Upper lobe of left lung (tissue), 6 donors: Measurements from ENCODE around the gene PLEKHG4. TPM values are rescaled to one million over a fixed set of nuclear protein-coding genes. Genes with fewer than 3 reads are reported as not detected.

Experiments used
- ATAC-seq, 2 donors: fragments of 200-7000 bp; cut with Tn5 transposase; one replicate each; pipeline ENCODE4 v1.9.1; 2022; ENCODE audit warnings: mild to moderate bottlenecking in 2 of 2, moderate library complexity in 2 of 2; ENCODE audit not compliant: low FRiP score in 2 of 2
- DNase-seq, 2 donors: peaks; one replicate each; pipeline ENCODE4 v3.0.0-alpha.2; 2019 to 2020
- H3K27ac ChIP-seq, 4 donors: fragments of 200-600 bp; sonication (generic); one replicate each; pipeline ENCODE4 v1.5.1; 2016 to 2019
- H3K27me3 ChIP-seq, 4 donors: fragments of 200-600 bp; sonication (generic); one replicate each; pipeline ENCODE4 v1.5.1; 2017 to 2019
- H3K36me3 ChIP-seq, 4 donors: fragments of 200-600 bp; sonication (generic); one replicate each; pipeline ENCODE4 v1.5.1; 2016 to 2019
- H3K4me1 ChIP-seq, 4 donors: fragments of 200-600 bp; sonication (generic); one replicate each; pipeline ENCODE4 v1.5.1; 2018 to 2019
- H3K4me3 ChIP-seq, 4 donors: fragments of 200-600 bp; sonication (generic); one replicate each; pipeline ENCODE4 v1.5.1; 2017 to 2019; ENCODE audit warnings: mild to moderate bottlenecking in 2 of 4, moderate library complexity in 1 of 4
- H3K9me3 ChIP-seq, 4 donors: fragments of 200-600 bp; sonication (generic); one replicate each; pipeline ENCODE4 v1.5.1; 2018 to 2019
- CTCF ChIP-seq, 6 experiments: fragments of 450-650 bp in 4 of 6; fragments of 200-600 bp in 2 of 6; sonication (generic) in 2 of 6; IDR thresholded peaks; one replicate each; pipeline ENCODE4 v1.5.1; 2016 to 2019; ENCODE audit warnings: antibody characterized with exemption in 6 of 6
- EP300 ChIP-seq, 4 donors: sonication (generic); formaldehyde crosslinking; IDR thresholded peaks; one replicate each; pipeline ENCODE4 v1.5.1; 2017; ENCODE audit warnings: antibody characterized with exemption in 4 of 4, control low read depth in 2 of 4
- POLR2A ChIP-seq, 4 donors: fragments of 450-650 bp; IDR thresholded peaks; one replicate each; pipeline ENCODE4 v1.5.1; 2016 to 2017; ENCODE audit warnings: antibody characterized with exemption in 4 of 4, mild to moderate bottlenecking in 2 of 4
- POLR2AphosphoS5 ChIP-seq, 2 donors: sonication (generic); formaldehyde crosslinking; IDR thresholded peaks; one replicate each; pipeline ENCODE4 v1.5.1; 2017; ENCODE audit warnings: antibody characterized with exemption in 2 of 2
- WGBS, 2 donors: methylation state at CpG; one replicate each; pipeline ENCODE4 v1.1.5; 2017 to 2018; 5-methylcytosine and 5-hydroxymethylcytosine counted together
- total RNA-seq, 6 donors: library from RNA; depleted of rRNA in 4 of 6; stranded (reverse); fragments of >200 nt in 4 of 6; gene quantifications; one replicate each; pipeline versions ENCODE4 v1.1.0 to v1.2.1, GENCODE V29; 2016 to 2021
- donor health status: DM: no; HTN: no; CAD: no; lungs with moderate emphysema.
- donor health status: DM: no; HTN: yes; CAD: no; lungs with severe emphysema.

PLEKHG4 gene
- total RNA-seq, 6 donors from 2014 or later: 13.4 to 39.8 (median 16.5) TPM

DNA sequence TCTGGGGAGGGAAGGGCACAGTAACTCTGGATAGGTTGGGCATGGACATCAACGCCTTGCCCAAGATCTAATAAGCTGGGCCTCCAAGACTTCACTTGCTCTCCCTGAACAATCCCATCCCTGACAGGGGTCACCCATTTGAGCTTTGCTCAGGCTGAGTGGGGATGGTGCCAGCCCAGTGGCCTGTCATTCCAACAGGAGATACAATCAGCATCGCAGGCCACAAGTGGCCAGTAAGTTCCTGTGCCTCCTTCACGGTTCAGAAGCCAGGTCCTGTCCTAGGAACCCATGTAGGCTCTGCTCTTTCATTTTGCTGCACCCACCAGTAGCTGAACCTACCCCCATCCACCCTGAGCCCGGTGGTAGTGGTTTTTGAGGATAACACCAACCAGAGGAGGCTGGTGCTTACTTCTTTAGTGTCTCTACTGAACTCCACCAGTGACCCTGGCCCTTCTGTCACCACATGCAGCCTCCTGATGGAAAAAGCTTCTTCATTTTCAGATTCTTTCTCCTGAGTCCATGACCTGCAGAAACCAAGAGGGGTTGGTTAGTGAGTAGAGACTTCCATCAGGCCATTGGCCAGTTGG lies 14.9 kb downstream of the PLEKHG4 start:
- Histone ChIP-seq H3K4me1 (no peaks in the 10 kb centered on the region), H3K27ac (no peak overlapping the region), H3K9me3 (no peaks in the 10 kb centered on the region), H3K36me3 (no peaks in the 10 kb centered on the region), H3K4me3 (no peak overlapping the region), H3K27me3 (no peaks in the 10 kb centered on the region)
- ATAC-seq (no peak), DNase-seq (no peak)
- no peak for TF ChIP-seq EP300 (IDR thresholded peaks at IDR 0.05)
- no peak for TF ChIP-seq CTCF (IDR thresholded peaks at IDR 0.05)
- TF ChIP-seq POLR2AphosphoS5 (IDR thresholded peaks at IDR 0.05): no peak
- no peak for TF ChIP-seq POLR2A (IDR thresholded peaks at IDR 0.05)
- 78 to 86% methylated on average over 3 to 4 of the region's 4 CpGs for WGBS, 2 donors

- no peak overlapping the region for H3K27ac ChIP-seq
- 68 to 69% methylated on average over 7 of the region's 7 CpGs for WGBS, 2 donors
- no peaks in the 10 kb centered on the region for H3K27me3 ChIP-seq
- peak in 1 of 2 donors; percentile 50 for ATAC-seq
- TF ChIP-seq POLR2AphosphoS5 (IDR thresholded peaks at IDR 0.05) (no peak), POLR2A (IDR thresholded peaks at IDR 0.05) (no peak), CTCF (IDR thresholded peaks at IDR 0.05) (no peak), EP300 (IDR thresholded peaks at IDR 0.05) (no peak)
- no peaks in the 10 kb centered on the region for H3K36me3 ChIP-seq
- H3K9me3 ChIP-seq: no peaks in the 10 kb centered on the region
- no peak overlapping the region for H3K4me3 ChIP-seq
- no peaks in the 10 kb centered on the region for H3K4me1 ChIP-seq
- DNase-seq: no peak
Observed at GRCh38 chr16:67294938-67295361, 15.6 kb downstream of the PLEKHG4 start.

- WGBS, 2 donors: 53% methylated on average over 3 of the region's 3 CpGs
- H3K36me3 ChIP-seq: no peaks in the 10 kb centered on the region
- H3K4me3 ChIP-seq: no peak overlapping the region
- H3K9me3 ChIP-seq: no peaks in the 10 kb centered on the region
- ATAC-seq: no peak
- DNase-seq: no peak
- H3K27me3 ChIP-seq: no peaks in the 10 kb centered on the region
- H3K27ac ChIP-seq: no peak overlapping the region
- peaks cover 0 to 5% (median 4%) of the 10 kb centered on the region in 4 donors for H3K4me1 ChIP-seq
- TF ChIP-seq POLR2A (IDR thresholded peaks at IDR 0.05) (no peak), EP300 (IDR thresholded peaks at IDR 0.05) (no peak), CTCF (IDR thresholded peaks at IDR 0.05) (no peak), POLR2AphosphoS5 (IDR thresholded peaks at IDR 0.05) (no peak)
Observed at GRCh38 chr16:67296420-67296819, 17.1 kb downstream of the PLEKHG4 start.

GRCh38 chr16:67298277-67298676 lies 18.9 kb downstream of the PLEKHG4 start:
- no peak overlapping the region for H3K27ac ChIP-seq
- no peaks in the 10 kb centered on the region for H3K9me3 ChIP-seq
- ATAC-seq (no peak), DNase-seq (no peak)
- H3K4me1 ChIP-seq: peaks cover 0 to 10% (median 5%) of the 10 kb centered on the region in 4 donors
- TF ChIP-seq EP300 (IDR thresholded peaks at IDR 0.05) (no peak), CTCF (IDR thresholded peaks at IDR 0.05) (no peak), POLR2A (IDR thresholded peaks at IDR 0.05) (no peak), POLR2AphosphoS5 (IDR thresholded peaks at IDR 0.05) (no peak)
- WGBS, 2 donors: 92 to 97% methylated on average over 9 of the region's 9 CpGs
- no peaks in the 10 kb centered on the region for H3K36me3 ChIP-seq
- H3K4me3 ChIP-seq: no peak overlapping the region
- H3K27me3 ChIP-seq: no peaks in the 10 kb centered on the region

GRCh38 chr16:67299269-67299668 lies 19.9 kb downstream of the PLEKHG4 start:
- 96 to 97% methylated on average over 14 to 15 of the region's 15 CpGs for WGBS, 2 donors
- ATAC-seq: no peak

More at GRCh38 chr16:67299269-67299668, 19.9 kb downstream of the PLEKHG4 start:
- TF ChIP-seq POLR2AphosphoS5 (IDR thresholded peaks at IDR 0.05) (no peak), CTCF (IDR thresholded peaks at IDR 0.05) (no peak), POLR2A (IDR thresholded peaks at IDR 0.05) (no peak), EP300 (IDR thresholded peaks at IDR 0.05) (no peak)
- Histone ChIP-seq H3K9me3 (no peaks in the 10 kb centered on the region), H3K36me3 (no peaks in the 10 kb centered on the region), H3K4me1 (peaks cover 0 to 10% (median 5%) of the 10 kb centered on the region in 4 donors), H3K27me3 (no peaks in the 10 kb centered on the region), H3K4me3 (no peak overlapping the region), H3K27ac (no peak overlapping the region)
- peak in 1 of 2 donors; percentile 49 for DNase-seq
